Adrenal gland (tissue), 5 donors: ENCODE data around the gene FMN2.

Experiments used
- POLR2A ChIP-seq, 2 donors: fragments of 450-650 bp; IDR thresholded peaks; one replicate each; pipeline ENCODE4 v1.6.1; 2017; ENCODE audit warnings: antibody characterized with exemption in 2 of 2, mild to moderate bottlenecking in 2 of 2, moderate library complexity in 1 of 2
- TF ChIP-seq, protein P1 (sequence below), 6 experiments: fragments of 450-650 bp in 4 of 6; fragments of 200-600 bp in 2 of 6; sonication (generic) in 1 of 6; IDR thresholded peaks; 1 replicate in 5 of 6; 2 replicates in 1 of 6; pipeline versions ENCODE4 v1.5.1 to v1.8.0; 2016 to 2021; ENCODE audit warnings: antibody characterized with exemption in 6 of 6, mild to moderate bottlenecking in 2 of 6, moderate library complexity in 1 of 6
- donor health status: DM: no; HTN: no; CAD: no.

DNA sequence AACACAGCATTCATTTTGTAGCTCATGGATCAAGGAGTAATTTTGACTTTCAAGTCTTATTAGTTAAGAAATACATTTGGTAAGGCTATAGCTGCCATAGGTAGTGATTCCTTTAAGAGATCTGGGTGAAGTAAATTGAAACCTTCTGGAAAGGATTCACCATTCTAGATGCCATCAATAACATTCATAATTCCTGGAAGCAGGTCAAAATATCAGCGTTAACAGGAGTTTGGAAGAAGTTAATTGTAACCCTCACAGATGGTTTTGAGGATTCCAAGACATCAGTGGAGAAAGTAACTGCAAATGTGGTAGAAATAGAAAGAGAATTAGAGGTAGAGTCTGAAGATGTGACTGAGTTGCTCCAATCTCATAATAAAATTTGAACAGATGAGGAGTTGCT is 303.7 kb downstream of the FMN2 start:
- TF ChIP-seq, protein P1, sequence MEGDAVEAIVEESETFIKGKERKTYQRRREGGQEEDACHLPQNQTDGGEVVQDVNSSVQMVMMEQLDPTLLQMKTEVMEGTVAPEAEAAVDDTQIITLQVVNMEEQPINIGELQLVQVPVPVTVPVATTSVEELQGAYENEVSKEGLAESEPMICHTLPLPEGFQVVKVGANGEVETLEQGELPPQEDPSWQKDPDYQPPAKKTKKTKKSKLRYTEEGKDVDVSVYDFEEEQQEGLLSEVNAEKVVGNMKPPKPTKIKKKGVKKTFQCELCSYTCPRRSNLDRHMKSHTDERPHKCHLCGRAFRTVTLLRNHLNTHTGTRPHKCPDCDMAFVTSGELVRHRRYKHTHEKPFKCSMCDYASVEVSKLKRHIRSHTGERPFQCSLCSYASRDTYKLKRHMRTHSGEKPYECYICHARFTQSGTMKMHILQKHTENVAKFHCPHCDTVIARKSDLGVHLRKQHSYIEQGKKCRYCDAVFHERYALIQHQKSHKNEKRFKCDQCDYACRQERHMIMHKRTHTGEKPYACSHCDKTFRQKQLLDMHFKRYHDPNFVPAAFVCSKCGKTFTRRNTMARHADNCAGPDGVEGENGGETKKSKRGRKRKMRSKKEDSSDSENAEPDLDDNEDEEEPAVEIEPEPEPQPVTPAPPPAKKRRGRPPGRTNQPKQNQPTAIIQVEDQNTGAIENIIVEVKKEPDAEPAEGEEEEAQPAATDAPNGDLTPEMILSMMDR (IDR thresholded peaks at IDR 0.05), result no peak
- no peak for TF ChIP-seq POLR2A (IDR thresholded peaks at IDR 0.05)
